Ishikawa (cell line): ENCODE measurements around the gene LOXL3.

Source experiments
- CEBPB ChIP-seq: IDR thresholded peaks from 2 replicates; pipeline ENCODE4 v1.6.1; 2012
- CREB1 ChIP-seq: IDR thresholded peaks from 2 replicates; pipeline ENCODE4 v1.6.1; 2012; ENCODE audit warnings: low read depth
- FOXM1 ChIP-seq: IDR thresholded peaks from 2 replicates; pipeline ENCODE4 v1.6.1; 2012; ENCODE audit warnings: low read depth, borderline replicate concordance
- MAX ChIP-seq: IDR thresholded peaks from 2 replicates; pipeline ENCODE4 v1.6.1; 2012
- RAD21 ChIP-seq: IDR thresholded peaks from 2 replicates; pipeline ENCODE4 v1.6.1; 2012; ENCODE audit warnings: low read depth
- REST ChIP-seq: IDR thresholded peaks from 2 replicates; pipeline ENCODE4 v1.6.1; 2012; ENCODE audit warnings: low read depth, mild to moderate bottlenecking
- TAF1 ChIP-seq: IDR thresholded peaks from 2 replicates; pipeline ENCODE4 v1.6.1; 2012; ENCODE audit warnings: low read depth, mild to moderate bottlenecking
- TCF12 ChIP-seq: IDR thresholded peaks from 2 replicates; pipeline ENCODE4 v1.6.1; 2012; ENCODE audit warnings: low read depth

GRCh38 chr2:74501335-74502071 lies 52.2 kb downstream of the LOXL3 start:
- TF ChIP-seq TAF1 (no peak), REST (peak; percentile 49), CEBPB (no peak), TCF12 (no peak), RAD21 (no peak), CREB1 (no peak), MAX (no peak), FOXM1 (no peak)
